ENCODE data around the gene ZFHX3. TPM values are rescaled to one million over a fixed set of nuclear protein-coding genes. Genes with fewer than 3 reads are reported as not detected.
A peak's percentile ranks its signal among the peaks of the same experiment; 100 is the strongest.

The ZFHX3 gene
- total and polyA plus RNA-seq, 9 donors: 3.4 to 17.6 (median 11.9) TPM

GRCh38 chr16:72923757-72924156 lies 124.2 kb downstream of the ZFHX3 start:
- no peaks in the 10 kb centered on the region for H3K9me3 ChIP-seq
- WGBS, 3 donors: 95 to 97% (median 96%) methylated on average over 11 of the region's 11 CpGs
- H3K4me1 ChIP-seq (ENCODE audit: insufficient read depth): peaks cover 10% of the 10 kb centered on the region
- H3K36me3 ChIP-seq: no peaks in the 10 kb centered on the region
- no peaks in the 10 kb centered on the region for H3K27me3 ChIP-seq
- intact Hi-C loops (cut with DNase I): loop anchor here in 1 of 4 donors (10.0 kb wide), 1 partner anchor 131 kb away; no protein-coding TSS in a partner anchor
- H3K27ac ChIP-seq: no peak overlapping the region
- no peak overlapping the region for H3K4me3 ChIP-seq
- no peak for TF ChIP-seq POLR2A (IDR thresholded peaks at IDR 0.05)
- TF ChIP-seq, protein P1, sequence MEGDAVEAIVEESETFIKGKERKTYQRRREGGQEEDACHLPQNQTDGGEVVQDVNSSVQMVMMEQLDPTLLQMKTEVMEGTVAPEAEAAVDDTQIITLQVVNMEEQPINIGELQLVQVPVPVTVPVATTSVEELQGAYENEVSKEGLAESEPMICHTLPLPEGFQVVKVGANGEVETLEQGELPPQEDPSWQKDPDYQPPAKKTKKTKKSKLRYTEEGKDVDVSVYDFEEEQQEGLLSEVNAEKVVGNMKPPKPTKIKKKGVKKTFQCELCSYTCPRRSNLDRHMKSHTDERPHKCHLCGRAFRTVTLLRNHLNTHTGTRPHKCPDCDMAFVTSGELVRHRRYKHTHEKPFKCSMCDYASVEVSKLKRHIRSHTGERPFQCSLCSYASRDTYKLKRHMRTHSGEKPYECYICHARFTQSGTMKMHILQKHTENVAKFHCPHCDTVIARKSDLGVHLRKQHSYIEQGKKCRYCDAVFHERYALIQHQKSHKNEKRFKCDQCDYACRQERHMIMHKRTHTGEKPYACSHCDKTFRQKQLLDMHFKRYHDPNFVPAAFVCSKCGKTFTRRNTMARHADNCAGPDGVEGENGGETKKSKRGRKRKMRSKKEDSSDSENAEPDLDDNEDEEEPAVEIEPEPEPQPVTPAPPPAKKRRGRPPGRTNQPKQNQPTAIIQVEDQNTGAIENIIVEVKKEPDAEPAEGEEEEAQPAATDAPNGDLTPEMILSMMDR (IDR thresholded peaks at IDR 0.05): no peak
- no peak for TF ChIP-seq EP300 (IDR thresholded peaks at IDR 0.05)
- DNase-seq: no peak

DNA sequence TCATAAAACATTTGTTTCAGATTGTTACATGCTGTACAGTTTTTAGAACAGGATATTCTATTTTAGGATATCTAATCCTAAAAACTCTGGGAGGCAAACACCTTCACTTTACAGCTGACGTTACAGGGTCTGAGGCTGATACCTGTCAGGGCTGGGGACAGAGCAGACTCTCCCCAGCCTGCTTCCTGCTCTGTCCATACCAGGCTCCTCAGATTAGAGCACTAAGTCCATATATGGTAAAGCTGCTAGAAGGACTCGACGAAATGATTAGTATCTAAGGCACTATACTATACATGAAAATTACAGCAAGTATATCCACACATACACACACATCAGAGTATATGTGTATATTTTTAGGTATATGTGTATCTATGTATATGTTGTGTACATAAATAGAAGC lies 125.2 kb downstream of the ZFHX3 start:
- no peak for DNase-seq
- TF ChIP-seq POLR2A (IDR thresholded peaks at IDR 0.05) (no peak), EP300 (IDR thresholded peaks at IDR 0.05) (no peak)
- TF ChIP-seq, protein P1 (IDR thresholded peaks at IDR 0.05): no peak
- intact Hi-C loops (cut with DNase I): loop anchor here in 1 of 4 donors (10.0 kb wide), 1 partner anchor 132 kb away; no protein-coding TSS in a partner anchor
- no peaks in the 10 kb centered on the region for H3K9me3 ChIP-seq
- H3K27ac ChIP-seq: no peak overlapping the region
- H3K4me3 ChIP-seq: no peak overlapping the region
- H3K36me3 ChIP-seq: no peaks in the 10 kb centered on the region
- 67 to 78% (median 70%) methylated on average over 3 of the region's 3 CpGs for WGBS, 3 donors
- H3K27me3 ChIP-seq: no peaks in the 10 kb centered on the region
- peaks cover 10% of the 10 kb centered on the region for H3K4me1 ChIP-seq (ENCODE audit: insufficient read depth)

DNA sequence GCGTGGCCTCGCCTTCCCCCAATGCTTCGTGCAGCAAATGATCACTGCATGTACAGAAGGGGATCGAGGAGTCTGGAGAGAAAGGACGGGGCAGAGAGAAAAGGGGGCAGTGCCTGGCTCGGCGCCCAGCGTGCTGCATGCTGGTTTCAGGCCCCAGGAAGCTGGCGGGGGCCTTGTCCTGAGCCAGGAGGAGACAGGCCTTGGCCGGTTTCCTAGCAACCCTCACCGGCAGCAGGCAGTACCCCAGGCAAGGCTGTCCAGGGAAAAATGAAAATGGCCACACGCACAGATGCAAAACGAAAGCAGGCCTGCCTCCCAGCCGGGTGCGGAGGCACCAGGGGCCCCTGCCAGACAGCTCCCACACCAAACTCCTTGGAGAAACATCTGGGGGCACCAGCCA lies 126.3 kb downstream of the ZFHX3 start:
- no peak overlapping the region for H3K27ac ChIP-seq

DNA sequence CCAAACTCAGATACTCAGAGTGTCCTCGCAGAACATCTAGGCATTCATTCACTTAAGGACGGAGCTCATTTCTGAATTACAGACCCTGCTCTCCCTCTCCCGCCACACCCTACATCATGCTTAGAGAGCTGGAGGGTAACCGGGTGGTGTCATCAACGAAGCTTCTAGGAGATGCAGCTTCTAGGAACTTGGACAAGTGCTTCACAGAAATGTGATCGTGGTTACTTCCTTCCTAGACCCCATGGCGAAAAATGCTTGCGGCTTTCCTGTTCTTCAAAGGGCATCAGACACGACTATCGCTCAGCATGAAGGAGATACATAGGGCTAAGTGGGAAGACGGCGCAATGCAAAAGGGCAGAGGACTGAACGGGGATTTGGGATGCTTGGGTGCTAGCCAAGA lies 126.8 kb downstream of the ZFHX3 start:
- Histone ChIP-seq H3K4me1 (ENCODE audit: insufficient read depth) (peaks cover 5% of the 10 kb centered on the region), H3K27me3 (no peaks in the 10 kb centered on the region), H3K4me3 (no peak overlapping the region), H3K9me3 (no peaks in the 10 kb centered on the region), H3K27ac (no peak overlapping the region), H3K36me3 (no peaks in the 10 kb centered on the region)
- DNase-seq: no peak
- intact Hi-C loops (cut with DNase I): loop anchor here in 1 of 4 donors (10.0 kb wide), 1 partner anchor 134 kb away; no protein-coding TSS in a partner anchor
- TF ChIP-seq, protein P1 (IDR thresholded peaks at IDR 0.05): no peak
- TF ChIP-seq POLR2A (IDR thresholded peaks at IDR 0.05) (no peak), EP300 (IDR thresholded peaks at IDR 0.05) (no peak)
- 87 to 88% (median 88%) methylated on average over 13 of the region's 13 CpGs for WGBS, 3 donors

More for the DNA sequence above, 126.3 kb downstream of the ZFHX3 start:
- peak; percentile 37 to 72 (median 59) for DNase-seq
- no peak for TF ChIP-seq POLR2A (IDR thresholded peaks at IDR 0.05)
- TF ChIP-seq EP300 (IDR thresholded peaks at IDR 0.05): no peak
- TF ChIP-seq, protein P1 (IDR thresholded peaks at IDR 0.05): no peak
- Histone ChIP-seq H3K4me1 (ENCODE audit: insufficient read depth) (peaks cover 6% of the 10 kb centered on the region), H3K4me3 (peak overlapping the region; percentile 15), H3K36me3 (no peaks in the 10 kb centered on the region), H3K9me3 (no peaks in the 10 kb centered on the region), H3K27me3 (no peaks in the 10 kb centered on the region)
- intact Hi-C loops (cut with DNase I): loop anchor here in 1 of 4 donors (10.0 kb wide), 1 partner anchor 133 kb away; no protein-coding TSS in a partner anchor
- 16 to 17% (median 16%) methylated on average over 15 of the region's 15 CpGs for WGBS, 3 donors

Data from ovary (tissue), 9 donors.